ENCODE results near the gene CTDP1.

- TF ChIP-seq SRF (CRISPR knock-in tag; IDR thresholded peaks at IDR 0.05) (no peak), ZNF274 (IDR thresholded peaks at IDR 0.05; ENCODE audit: borderline replicate concordance, low read depth, low read length) (no peak), CREB1 (IDR thresholded peaks at IDR 0.05) (no peak), CREB1 (CRISPR knock-in tag; IDR thresholded peaks at IDR 0.05) (no peak), MYC (IDR thresholded peaks at IDR 0.05; ENCODE audit: low read depth, low read length) (no peak), MYC (CRISPR knock-in tag; IDR thresholded peaks at IDR 0.05; ENCODE audit: borderline replicate concordance, low read depth) (no peak)
These were observed 120.2 kb downstream of the CTDP1 start for GRCh38 chr18:79799619-79800370.
